KMS-11 (cell line): Measurements from ENCODE around the gene EIF3K.

Source experiments
- H2AFZ ChIP-seq: fragments of 200-600 bp; sonication (generic); 2 replicates; pipeline ENCODE4 v1.6.1; 2016; ENCODE audit warnings: antibody characterized with exemption, mixed run types, low read depth
- H3K27ac ChIP-seq: fragments of 200-600 bp; sonication (generic); 2 replicates; pipeline ENCODE4 v1.6.1; 2016; ENCODE audit warnings: mild to moderate bottlenecking, mixed run types
- H3K27me3 ChIP-seq: fragments of 200-600 bp; sonication (generic); 2 replicates; pipeline ENCODE4 v1.6.1; 2017; ENCODE audit warnings: mild to moderate bottlenecking, low read depth, mixed run types, moderate library complexity; ENCODE audit not compliant: insufficient read depth
- H3K36me3 ChIP-seq: fragments of 200-600 bp; sonication (generic); 2 replicates; pipeline ENCODE4 v1.6.1; 2017; ENCODE audit warnings: mild to moderate bottlenecking, mixed run types; ENCODE audit not compliant: insufficient read depth
- H3K4me1 ChIP-seq: fragments of 200-600 bp; sonication (generic); 2 replicates; pipeline ENCODE4 v1.6.1; 2016; ENCODE audit warnings: mild to moderate bottlenecking, low read depth, mixed run types; ENCODE audit not compliant: poor library complexity, severe bottlenecking
- H3K4me2 ChIP-seq: fragments of 200-600 bp; sonication (generic); 2 replicates; pipeline ENCODE4 v1.7.0; 2016; ENCODE audit warnings: mild to moderate bottlenecking, mixed run types
- H3K4me3 ChIP-seq: fragments of 200-600 bp; sonication (generic); IDR thresholded peaks from 2 replicates; pipeline ENCODE4 v1.6.1; 2017; ENCODE audit warnings: low read depth, low read length, mixed read lengths; ENCODE audit not compliant: insufficient read depth
- H3K79me2 ChIP-seq: fragments of 200-600 bp; sonication (generic); 2 replicates; pipeline ENCODE4 v1.6.1; 2016; ENCODE audit warnings: low read depth, mixed run types; ENCODE audit not compliant: insufficient read depth
- H3K9ac ChIP-seq: fragments of 200-600 bp; sonication (generic); 2 replicates; pipeline ENCODE4 v1.6.1; 2016; ENCODE audit warnings: mild to moderate bottlenecking, mixed run types
- H4K20me1 ChIP-seq: fragments of 200-600 bp; sonication (generic); 2 replicates; pipeline ENCODE4 v1.6.1; 2016; ENCODE audit warnings: mild to moderate bottlenecking, mixed run types; ENCODE audit not compliant: insufficient read depth
- CTCF ChIP-seq: fragments of 200-600 bp; sonication (generic); conservative IDR thresholded peaks from 2 replicates; pipeline ENCODE4 v1.6.1; 2017; ENCODE audit warnings: low read depth, mild to moderate bottlenecking, antibody characterized with exemption, low read length, moderate library complexity, mixed read lengths

The EIF3K gene

GRCh38 chr19:38675611-38676010 is 56.6 kb downstream of the EIF3K start:
- TF ChIP-seq CTCF: no peak
- Histone ChIP-seq H3K27ac (no peak overlapping the region), H4K20me1 (no peaks in the 10 kb centered on the region), H3K4me3 (no peak overlapping the region), H3K27me3 (no peaks in the 10 kb centered on the region), H2AFZ (no peak overlapping the region), H3K9ac (no peak overlapping the region), H3K4me2 (no peak overlapping the region), H3K36me3 (no peaks in the 10 kb centered on the region), H3K4me1 (peaks cover 20% of the 10 kb centered on the region), H3K79me2 (peaks cover 57% of the 10 kb centered on the region; the same call in 1 of the 2 replicates)

- Histone ChIP-seq H3K79me2 (peaks cover 61% of the 10 kb centered on the region; the same call in 1 of the 2 replicates), H4K20me1 (no peaks in the 10 kb centered on the region), H3K4me3 (no peak overlapping the region), H2AFZ (no peak overlapping the region), H3K4me2 (no peak overlapping the region), H3K4me1 (peaks cover 27% of the 10 kb centered on the region), H3K27me3 (no peaks in the 10 kb centered on the region), H3K9ac (no peak overlapping the region), H3K27ac (no peak overlapping the region), H3K36me3 (no peaks in the 10 kb centered on the region)
- no peak for TF ChIP-seq CTCF
These were observed 57.3 kb downstream of the EIF3K start for GRCh38 chr19:38676023-38676877.

GRCh38 chr19:38676878-38677646 is 58.1 kb downstream of the EIF3K start:
- Histone ChIP-seq H3K36me3 (no peaks in the 10 kb centered on the region), H3K27ac (no peak overlapping the region), H4K20me1 (no peaks in the 10 kb centered on the region), H2AFZ (no peak overlapping the region), H3K4me3 (no peak overlapping the region), H3K4me2 (no peak overlapping the region), H3K4me1 (peaks cover 35% of the 10 kb centered on the region), H3K27me3 (no peaks in the 10 kb centered on the region), H3K79me2 (peaks cover 63% of the 10 kb centered on the region; the same call in 1 of the 2 replicates), H3K9ac (no peak overlapping the region)
- no peak for TF ChIP-seq CTCF

- Histone ChIP-seq H3K4me2 (no peak overlapping the region), H2AFZ (no peak overlapping the region), H3K4me1 (peaks cover 48% of the 10 kb centered on the region), H3K4me3 (no peak overlapping the region), H3K9ac (no peak overlapping the region), H4K20me1 (no peaks in the 10 kb centered on the region), H3K79me2 (peaks cover 66% of the 10 kb centered on the region), H3K27me3 (no peaks in the 10 kb centered on the region), H3K36me3 (no peaks in the 10 kb centered on the region), H3K27ac (no peak overlapping the region)
- TF ChIP-seq CTCF: no peak
These were observed 59.4 kb downstream of the EIF3K start for GRCh38 chr19:38678217-38678890.
